Measurements from ENCODE around the gene TRMT1. TPM values are rescaled to one million over a fixed set of nuclear protein-coding genes. Genes with fewer than 3 reads are reported as not detected.

Gene TRMT1
- total RNA-seq, 2 experiments from 2014 or later = 85.0 to 95.7 TPM

- no peaks in the 10 kb centered on the region for H3K9me3 Mint-ChIP-seq
- H3K4me1 Mint-ChIP-seq (ENCODE audit: low read depth) = peaks cover 49% of the 10 kb centered on the region
These were observed 18.9 kb downstream of the TRMT1 start for GRCh38 chr19:13097463-13098258.

GRCh38 chr19:13097033-13097462 lies 19.5 kb downstream of the TRMT1 start:
- ATAC-seq (no peak), DNase-seq (no peak)
- peaks cover 30% of the 10 kb centered on the region for H3K27me3 Mint-ChIP-seq
- H3K27ac Mint-ChIP-seq = no peak overlapping the region
- ChIA-PET CTCF (no interaction called here), POLR2A (interaction anchor here (1.4 kb wide), 1 partner anchor 132 kb away, joined by 3 read pairs; no protein-coding TSS in a partner anchor)
- H3K9me3 Mint-ChIP-seq = no peaks in the 10 kb centered on the region
- no peak overlapping the region for H3K4me3 Mint-ChIP-seq
- H3K36me3 Mint-ChIP-seq (ENCODE audit: low read depth) = peaks cover 5% of the 10 kb centered on the region
- TF ChIP-seq CTCF (IDR thresholded peaks at IDR 0.05) = no peak
- H3K4me1 Mint-ChIP-seq (ENCODE audit: low read depth) = peaks cover 48% of the 10 kb centered on the region
- intact Hi-C loops (cut with micrococcal nuclease) = no loop called here

More at GRCh38 chr19:13097463-13098258, 18.9 kb downstream of the TRMT1 start:
- H3K27me3 Mint-ChIP-seq = peaks cover 30% of the 10 kb centered on the region
- ChIA-PET POLR2A (interaction anchor here (1.4 kb wide), 1 partner anchor 132 kb away, joined by 3 read pairs; no protein-coding TSS in a partner anchor), CTCF (no interaction called here)
- intact Hi-C loops (cut with micrococcal nuclease) = no loop called here
- DNase-seq (peak; percentile 58), ATAC-seq (no peak)
- peaks cover 5% of the 10 kb centered on the region for H3K36me3 Mint-ChIP-seq (ENCODE audit: low read depth)
- no peak overlapping the region for H3K4me3 Mint-ChIP-seq
- no peak overlapping the region for H3K27ac Mint-ChIP-seq
- no peak for TF ChIP-seq CTCF (IDR thresholded peaks at IDR 0.05)

DNA sequence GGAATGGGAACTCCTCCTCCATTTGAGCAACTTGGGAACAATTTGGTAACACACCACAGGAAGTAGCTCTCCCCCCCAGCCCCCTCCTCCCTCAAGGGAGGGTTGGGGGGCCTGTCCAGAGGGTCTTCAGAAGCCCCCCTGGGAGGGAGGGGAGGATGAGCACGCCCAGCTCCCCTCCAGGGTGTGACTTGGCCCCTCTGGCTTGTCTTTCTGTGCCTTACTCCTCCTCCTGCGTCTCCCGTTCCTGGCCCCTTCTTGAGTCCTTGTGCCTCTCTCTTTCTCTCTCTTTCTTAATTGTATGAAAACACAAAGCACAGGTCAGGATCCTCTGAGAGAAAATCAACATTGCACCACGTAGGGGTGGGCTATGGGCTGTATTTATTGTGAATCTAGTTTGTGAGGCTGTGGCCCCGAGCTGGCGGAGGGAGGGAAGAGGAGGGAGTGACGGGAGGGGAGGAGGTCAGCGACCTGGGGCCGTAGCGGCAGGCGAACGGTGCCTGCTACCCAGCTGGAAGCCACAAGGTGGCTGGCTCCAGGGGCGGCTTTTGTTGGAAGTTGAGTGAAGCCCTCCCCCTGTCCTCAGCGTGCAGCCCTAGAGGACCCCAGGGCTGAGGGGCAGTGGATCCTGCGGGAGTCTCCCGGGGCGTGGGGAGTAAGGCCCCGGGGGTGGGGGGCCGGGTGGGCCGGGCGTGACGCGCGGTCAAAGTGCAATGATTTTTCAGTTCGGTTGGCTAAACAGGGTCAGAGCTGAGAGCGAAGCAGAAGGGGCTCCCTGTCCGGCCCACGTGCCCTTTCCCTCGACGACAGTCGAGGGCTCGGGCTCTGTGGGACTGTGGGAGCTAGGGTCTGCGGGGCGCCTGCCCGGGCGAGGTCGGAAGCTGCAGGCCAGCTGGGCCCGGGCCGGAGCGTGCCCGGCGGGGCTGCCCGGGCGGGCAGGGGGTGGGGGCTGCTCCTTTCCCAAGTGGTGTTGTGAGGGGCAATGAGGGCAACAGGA lies 20.3 kb downstream of the TRMT1 start:
- H3K27ac Mint-ChIP-seq = no peak overlapping the region
- H3K4me1 Mint-ChIP-seq (ENCODE audit: low read depth) = peaks cover 41% of the 10 kb centered on the region
- intact Hi-C loops (cut with micrococcal nuclease) = loop anchor here (2.0 kb wide), 1 partner anchor 113 kb away; no protein-coding TSS in a partner anchor
- ATAC-seq (no peak), DNase-seq (peak; percentile 37)
- peak overlapping the region; percentile 1 for H3K4me3 Mint-ChIP-seq
- H3K9me3 Mint-ChIP-seq = no peaks in the 10 kb centered on the region
- ChIA-PET POLR2A (interaction anchor here (1.4 to 1.7 kb wide), 2 partner anchors 62 to 131 kb away, joined by 3 to 4 read pairs; no protein-coding TSS in a partner anchor), CTCF (interaction anchor here (1.0 to 7.4 kb wide), 8 partner anchors 9 to 493 kb away, joined by 3 to 116 read pairs (median 33); no protein-coding TSS in a partner anchor)
- peaks cover 5% of the 10 kb centered on the region for H3K36me3 Mint-ChIP-seq (ENCODE audit: low read depth)
- peaks cover 30% of the 10 kb centered on the region for H3K27me3 Mint-ChIP-seq
- TF ChIP-seq CTCF (IDR thresholded peaks at IDR 0.05) = no peak

- peaks cover 30% of the 10 kb centered on the region for H3K27me3 Mint-ChIP-seq
- intact Hi-C loops (cut with micrococcal nuclease) = loop anchor here (2.0 kb wide), 1 partner anchor 113 kb away; no protein-coding TSS in a partner anchor
- peaks cover 38% of the 10 kb centered on the region for H3K4me1 Mint-ChIP-seq (ENCODE audit: low read depth)
- ChIA-PET CTCF (interaction anchor here (1.0 to 7.4 kb wide), 10 partner anchors 10 to 494 kb away, joined by 3 to 116 read pairs (median 27); no protein-coding TSS in a partner anchor), POLR2A (interaction anchor here (1.7 kb wide), 1 partner anchor 62 kb away, joined by 4 read pairs; no protein-coding TSS in a partner anchor)
- H3K36me3 Mint-ChIP-seq (ENCODE audit: low read depth) = peaks cover 5% of the 10 kb centered on the region
- DNase-seq (peak; percentile 23), ATAC-seq (no peak)
- H3K4me3 Mint-ChIP-seq = no peak overlapping the region
- no peaks in the 10 kb centered on the region for H3K9me3 Mint-ChIP-seq
- no peak for TF ChIP-seq CTCF (IDR thresholded peaks at IDR 0.05)
- H3K27ac Mint-ChIP-seq = no peak overlapping the region
These were observed 21.2 kb downstream of the TRMT1 start for GRCh38 chr19:13095393-13095784.
